GM12874 (cell line): ENCODE results near the gene AKNA.
"Not testable (repeated sequence)": the region's sequence is repeated elsewhere in the genome, so short reads cannot be mapped to it uniquely, and the experiment has no call there.

ENCODE experiments used
- CTCF ChIP-seq: IDR thresholded peaks from 2 replicates; pipeline ENCODE4 v1.5.1; 2011; ENCODE audit warnings: low read depth, mild to moderate bottlenecking, control low read depth, low read length, moderate library complexity; ENCODE audit not compliant: insufficient read depth

AKNA gene

GRCh38 chr9:114329625-114330022, 58.2 kb downstream of the AKNA start, which contains the start of gene ORM2:
Gene ORM2 (plus strand): TSS chr9:114329869. CDS start chr9:114329905, 36 bp downstream.
- not testable (repeated sequence) for TF ChIP-seq CTCF

GRCh38 chr9:114327749-114328148, 60.0 kb downstream of the AKNA start:
- no peak for TF ChIP-seq CTCF

GRCh38 chr9:114324492-114324891, 63.3 kb downstream of the AKNA start:
- no peak for TF ChIP-seq CTCF

- TF ChIP-seq CTCF: not testable (repeated sequence)
These were observed 64.8 kb downstream of the AKNA start, which contains the start of gene ORM1 for GRCh38 chr9:114322831-114323531. Gene ORM1 (plus strand): TSS chr9:114323098. CDS start chr9:114323134, 36 bp downstream.

GRCh38 chr9:114321759-114322158, 66.0 kb downstream of the AKNA start:
- no peak for TF ChIP-seq CTCF

GRCh38 chr9:114319147-114319546, 68.6 kb downstream of the AKNA start:
- TF ChIP-seq CTCF: no peak

- no peak for TF ChIP-seq CTCF
These were observed 69.4 kb downstream of the AKNA start for GRCh38 chr9:114318416-114318815.
